KBM-7 (cell line): ENCODE measurements around the gene DNAJC5.
"Not testable (repeated sequence)": the region's sequence is repeated elsewhere in the genome, so short reads cannot be mapped to it uniquely, and the experiment has no call there.

Source experiments
- DNase-seq: peaks from one replicate; pipeline ENCODE4 v3.0.0-alpha.2; 2015
- in situ Hi-C: fragments of 300-500 bp; cut with MboI; formaldehyde crosslinking; loops from 2 replicates; pipeline ENCODE4 v1.14.3; 2020; ENCODE audit warnings: low sequenced_read_pairs, low pct_unique_long_range_greater_than_20kb, mixed read lengths

The DNAJC5 gene, protein sequence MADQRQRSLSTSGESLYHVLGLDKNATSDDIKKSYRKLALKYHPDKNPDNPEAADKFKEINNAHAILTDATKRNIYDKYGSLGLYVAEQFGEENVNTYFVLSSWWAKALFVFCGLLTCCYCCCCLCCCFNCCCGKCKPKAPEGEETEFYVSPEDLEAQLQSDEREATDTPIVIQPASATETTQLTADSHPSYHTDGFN

DNA sequence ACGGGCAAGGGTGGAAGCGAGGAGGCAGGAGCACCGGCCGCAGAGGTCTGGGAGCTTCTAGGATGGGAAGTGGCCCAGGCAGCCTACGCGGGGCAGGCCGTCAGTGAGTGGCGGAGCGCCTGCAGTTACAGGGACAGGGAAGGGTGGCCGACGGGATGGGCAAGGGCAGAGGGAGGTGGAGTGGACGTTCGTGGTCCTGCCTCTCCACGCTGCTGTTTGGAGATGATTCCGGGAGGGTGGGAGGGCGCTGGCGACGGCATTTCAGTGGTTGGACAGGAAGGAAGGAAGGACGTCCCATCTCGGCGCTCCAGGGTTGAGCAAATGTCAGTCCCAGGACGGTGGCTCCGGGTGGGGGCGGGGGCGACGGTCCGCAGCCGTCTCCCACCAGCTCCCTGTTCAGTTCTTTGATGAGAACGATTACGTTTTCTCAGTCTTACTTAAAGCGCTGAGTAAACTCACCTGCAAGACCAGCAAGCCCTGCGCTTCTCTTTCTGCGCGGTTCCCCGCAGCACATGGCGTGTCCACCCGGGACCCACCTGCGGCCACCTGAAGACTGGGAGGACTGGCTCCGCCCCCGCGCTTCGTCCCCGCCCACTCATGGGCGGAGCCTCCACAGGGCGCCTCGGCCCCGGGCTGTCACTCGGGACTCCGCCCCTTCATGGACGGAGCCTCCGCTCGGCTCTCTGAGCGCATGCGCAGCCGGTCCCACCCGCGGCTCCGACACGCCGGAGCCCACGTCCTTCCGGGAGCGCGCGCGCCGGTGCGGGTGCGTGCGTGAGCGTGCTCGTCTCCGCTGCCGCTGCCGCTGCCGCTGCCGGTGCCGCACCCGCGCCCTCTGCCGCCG is at the start of gene DNAJC5:
Gene DNAJC5, plus strand, starts transcription at position 769 of the 844 bp plus-strand sequence. CDS start 33,220 bp downstream, outside the sequence.
- in situ Hi-C loops: no loop called here
- DNase-seq: peak; percentile 93

DNA sequence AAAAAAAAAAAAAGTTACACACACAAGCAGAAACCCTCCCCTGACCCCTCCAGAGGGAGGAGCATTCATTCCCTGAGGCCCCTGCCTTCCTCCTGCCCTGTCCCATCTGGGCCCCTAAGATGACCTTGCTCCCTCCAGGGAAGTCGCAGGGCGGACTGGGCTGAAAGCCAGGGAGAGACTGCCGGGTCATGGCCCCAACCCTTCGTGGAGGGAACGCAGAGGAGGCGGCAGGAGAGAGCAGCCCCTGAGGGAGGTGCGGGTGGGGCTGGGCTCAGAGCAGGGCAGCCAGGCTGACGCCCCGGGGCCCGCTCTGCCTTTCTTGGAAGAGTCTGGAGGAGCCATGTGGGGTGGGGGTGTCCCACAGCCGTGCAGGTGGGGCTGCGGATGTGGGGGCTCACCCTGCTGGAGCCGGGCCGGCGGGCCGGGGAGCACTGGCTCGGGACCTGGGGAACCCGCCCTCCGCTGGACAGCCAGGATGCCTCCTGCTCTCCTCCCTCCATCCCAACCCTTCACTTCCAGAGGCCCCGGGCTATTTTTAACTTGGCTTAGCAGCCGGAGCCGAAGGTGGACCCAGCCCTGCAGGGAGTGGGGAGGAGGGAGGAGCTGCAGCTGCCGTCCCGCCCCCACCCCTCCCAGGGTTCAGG is 48.7 kb upstream of the DNAJC5 start:
- peak; percentile 69 for DNase-seq
- in situ Hi-C loops: no loop called here

DNA sequence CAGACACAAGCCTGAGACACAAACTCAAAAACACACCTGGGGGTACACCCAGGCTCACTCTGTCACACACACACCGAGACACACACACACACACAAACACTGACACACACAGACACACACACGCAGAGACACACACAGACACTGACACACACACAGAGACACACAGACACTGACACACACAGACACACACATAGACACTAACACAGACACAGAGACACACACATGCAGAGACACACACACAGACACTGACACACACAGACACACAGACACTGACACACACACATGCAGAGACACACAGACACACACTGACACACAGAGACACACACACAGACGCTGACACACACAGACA is 48.1 kb upstream of the DNAJC5 start:
- no peak for DNase-seq
- in situ Hi-C loops: no loop called here

DNA sequence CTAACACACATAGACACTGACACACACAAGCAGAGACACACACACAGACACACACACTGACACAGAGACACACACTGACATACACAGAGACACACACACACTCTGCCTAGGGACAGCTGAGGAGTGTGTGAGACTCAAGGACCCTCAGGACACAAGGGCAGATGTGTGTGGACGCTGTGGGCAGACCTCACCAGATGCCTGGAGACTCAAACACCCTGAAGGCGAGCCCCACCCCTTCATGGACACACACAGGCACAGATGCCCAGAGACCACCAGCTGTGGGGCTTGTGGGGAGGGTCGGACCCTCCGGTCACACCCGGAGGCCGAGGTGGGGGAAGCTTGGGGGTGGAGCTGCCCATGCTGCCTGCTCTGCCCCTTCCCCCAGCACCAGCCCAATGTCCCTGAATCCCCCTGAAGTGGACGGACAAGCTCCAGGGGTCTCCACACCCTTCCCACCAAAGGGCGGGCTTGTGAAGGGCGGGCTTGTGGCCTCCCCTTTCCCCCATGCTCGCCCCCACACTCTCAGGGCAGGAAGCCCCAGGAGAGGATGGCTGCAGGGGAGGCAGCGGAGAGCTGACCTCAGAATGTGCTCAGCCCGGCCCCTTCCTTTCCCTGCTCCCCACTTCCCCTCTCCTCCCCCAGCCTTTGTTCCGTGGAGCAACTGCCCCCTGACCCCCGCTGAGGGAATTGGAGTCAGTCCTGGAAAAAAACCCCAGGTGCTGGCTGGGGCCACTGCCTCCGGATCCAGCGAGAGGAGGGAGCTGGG is 47.5 kb upstream of the DNAJC5 start:
- DNase-seq: peak; percentile 78
- in situ Hi-C loops: no loop called here

DNA sequence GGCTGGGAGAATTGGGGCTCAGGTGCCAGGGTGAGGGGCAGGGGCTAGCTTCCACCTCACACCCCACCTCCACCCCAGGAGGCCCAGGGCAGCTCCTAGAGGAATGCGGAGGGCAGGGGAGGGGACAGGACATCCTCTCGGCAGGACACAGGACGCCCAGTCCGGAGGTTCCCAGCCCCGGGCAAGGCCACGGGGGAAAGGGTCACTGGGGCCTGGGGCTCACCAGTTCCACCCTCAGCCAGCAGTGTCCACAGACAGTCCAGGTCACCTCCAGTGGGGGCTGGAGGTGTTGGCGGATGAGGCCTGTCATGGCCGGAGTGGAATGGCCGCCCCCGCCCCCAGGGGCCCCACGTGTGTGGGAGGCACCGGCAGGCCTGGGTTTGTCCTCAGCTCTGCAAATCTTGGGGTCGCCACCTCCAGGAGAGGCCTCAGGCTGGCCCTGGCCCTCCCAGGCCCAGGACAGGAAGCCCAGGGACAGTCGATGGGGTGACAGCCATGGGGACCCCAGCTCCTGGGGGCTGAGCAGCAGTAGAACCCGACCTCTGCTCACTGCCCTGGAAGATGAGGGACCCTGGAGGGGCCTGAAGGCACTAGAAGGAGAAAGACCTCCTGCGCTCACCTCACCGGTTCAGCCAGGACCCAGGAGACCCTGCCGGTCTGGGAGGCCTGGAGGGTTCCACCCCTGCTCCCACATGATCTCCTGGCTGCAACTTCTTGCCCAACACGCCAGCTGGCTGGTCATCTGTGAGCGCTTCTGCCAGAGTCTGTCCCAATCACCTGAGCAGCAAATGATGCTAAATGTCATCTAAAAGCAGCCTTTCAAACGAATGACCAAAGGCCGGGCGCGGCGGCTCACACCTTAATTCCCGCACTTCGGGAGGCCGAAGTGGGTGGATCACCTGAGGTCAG is 46.7 kb upstream of the DNAJC5 start:
- no peak for DNase-seq
- in situ Hi-C loops: no loop called here

DNA sequence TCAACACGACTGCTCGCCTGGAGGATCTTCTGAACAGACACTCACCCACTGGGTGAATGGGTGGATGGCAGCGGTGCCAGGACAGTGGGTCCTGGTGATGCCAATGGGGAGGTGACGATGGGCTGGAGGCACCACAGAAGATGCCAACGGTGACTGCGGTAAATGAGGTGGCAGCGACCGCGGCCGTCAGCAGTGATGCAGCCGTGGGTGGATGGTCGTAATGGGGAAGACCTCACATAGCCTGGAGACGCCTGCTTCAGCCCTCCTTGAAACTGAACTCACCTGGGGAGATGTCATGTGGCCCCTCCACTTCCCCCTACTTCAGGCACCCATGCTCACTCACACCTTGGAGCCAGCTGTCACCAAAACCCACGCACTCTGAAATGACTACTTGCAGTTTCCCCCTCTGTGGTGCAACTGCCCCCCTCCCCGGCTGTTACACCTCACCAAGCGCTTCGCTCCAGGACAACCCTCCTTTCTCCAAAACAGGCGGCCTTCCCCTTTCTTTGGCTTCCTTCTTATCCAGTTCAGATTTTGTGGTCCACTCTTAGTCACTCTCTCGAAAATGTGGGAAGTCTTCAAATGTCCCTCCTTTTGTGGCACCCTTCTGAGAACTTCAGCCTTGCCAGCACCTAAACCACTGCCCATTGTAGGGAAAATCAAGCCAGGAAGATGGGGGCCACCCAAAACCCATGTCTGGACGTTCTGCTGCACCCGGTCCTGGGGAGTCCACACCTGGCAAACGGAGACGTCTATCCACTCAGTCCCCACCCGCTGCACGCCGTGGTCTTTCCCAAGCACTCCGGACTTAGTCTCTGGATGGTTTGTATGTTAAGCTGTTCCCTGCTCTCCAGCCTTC is 44.0 kb upstream of the DNAJC5 start:
- in situ Hi-C loops: no loop called here
- peak; percentile 66 for DNase-seq

DNA sequence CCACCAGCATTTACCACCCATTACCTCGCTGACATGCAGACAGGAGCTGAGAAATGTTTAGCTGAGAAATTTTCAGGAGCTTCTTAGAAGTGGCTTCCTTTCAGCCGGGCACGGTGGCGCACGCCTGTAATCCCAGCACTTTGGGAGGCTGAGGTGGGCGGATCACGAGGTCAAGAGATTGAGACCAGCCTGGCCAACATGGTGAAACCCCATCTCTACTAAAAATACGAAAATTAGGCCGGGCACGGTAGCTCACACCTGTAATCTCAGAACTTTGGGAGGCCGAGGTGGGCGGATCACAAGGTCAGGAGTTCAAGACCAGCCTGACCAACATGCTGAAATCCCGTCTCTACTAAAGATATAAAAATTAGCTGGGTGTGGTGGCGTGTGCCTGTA is 43.4 kb upstream of the DNAJC5 start:
- in situ Hi-C loops, DNase-seq: not testable (repeated sequence)

DNA sequence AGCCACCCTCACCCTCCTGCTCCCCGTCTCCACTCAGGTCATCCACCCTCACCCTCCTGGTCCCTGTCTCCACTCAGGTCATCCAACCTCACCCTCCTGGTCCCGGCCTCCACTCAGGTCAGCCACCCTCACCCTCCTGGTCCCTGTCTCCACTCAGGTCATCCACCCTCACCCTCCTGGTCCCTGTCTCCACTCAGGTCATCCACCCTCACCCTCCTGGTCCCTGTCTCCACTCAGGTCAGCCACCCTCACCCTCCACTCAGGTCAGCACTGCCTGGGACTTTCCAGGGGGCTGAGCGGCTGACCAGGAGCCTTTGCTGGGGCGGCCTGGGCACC is 41.2 kb upstream of the DNAJC5 start:
- in situ Hi-C loops, DNase-seq: not testable (repeated sequence)

DNA sequence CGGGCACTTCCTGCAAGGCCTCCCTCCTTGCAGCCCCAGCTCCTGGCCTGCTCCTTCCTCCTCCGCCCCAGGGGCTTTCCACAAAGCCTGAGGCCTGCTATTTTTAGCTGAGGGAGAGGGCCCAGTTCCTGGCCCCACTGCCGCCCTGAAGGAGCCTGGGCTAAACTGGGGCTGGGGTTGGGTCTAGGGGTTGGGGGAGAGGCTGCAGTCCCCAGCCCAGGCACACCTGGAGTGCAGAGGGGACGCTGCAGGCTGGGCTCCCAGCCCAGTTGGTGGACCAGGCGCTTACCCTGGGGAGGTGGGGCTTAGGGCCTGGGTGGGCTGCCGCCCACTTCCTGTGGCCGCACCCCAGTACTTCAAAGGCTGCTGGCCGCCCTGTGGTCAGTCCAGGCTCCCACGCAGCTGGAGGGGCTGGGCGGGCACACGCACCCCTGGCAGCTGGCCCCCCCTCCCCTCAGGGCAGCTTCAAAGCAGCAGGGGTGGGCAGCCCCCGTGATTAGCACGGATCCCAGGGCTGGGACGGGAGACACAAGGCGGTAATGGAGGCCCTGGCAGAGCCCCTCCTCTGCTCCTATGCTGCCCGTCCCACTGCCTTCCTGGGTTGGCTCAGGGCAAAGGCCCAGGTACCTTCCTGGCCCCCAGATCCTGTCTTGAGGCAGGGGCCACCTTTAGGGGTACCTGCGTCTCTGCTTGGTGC is 40.7 kb upstream of the DNAJC5 start:
- in situ Hi-C loops: no loop called here
- DNase-seq: peak; percentile 50

DNA sequence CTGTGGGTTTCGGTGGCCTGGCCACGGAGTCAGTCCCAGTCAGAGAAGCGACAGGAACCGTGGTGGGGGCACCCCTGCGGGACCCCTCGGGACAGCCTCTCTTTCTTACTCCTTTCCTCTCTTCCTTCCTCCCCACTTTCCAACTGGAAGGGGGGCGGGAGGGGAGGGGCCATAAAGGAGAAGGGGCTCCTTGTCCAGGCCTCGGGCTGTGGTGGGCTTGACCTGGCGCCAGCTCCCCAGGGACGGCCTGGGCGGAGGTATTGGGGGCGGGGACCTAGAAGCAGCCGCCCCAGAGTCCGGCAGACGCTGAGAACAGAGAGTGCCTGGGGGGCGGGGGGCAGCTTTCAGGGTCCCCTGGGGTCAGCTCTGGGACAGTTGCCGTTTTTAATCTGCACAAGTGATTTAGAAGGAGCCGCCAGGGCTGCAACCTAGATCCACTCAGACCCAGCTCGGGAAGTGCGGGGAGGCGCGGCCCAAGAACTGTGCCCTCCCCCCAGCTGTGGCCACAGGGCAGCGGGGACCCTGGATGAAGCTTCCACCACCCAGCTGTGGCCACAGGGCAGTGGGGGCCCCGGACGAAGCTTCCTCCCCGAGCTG is 40.1 kb upstream of the DNAJC5 start:
- in situ Hi-C loops: no loop called here
- no peak for DNase-seq

DNA sequence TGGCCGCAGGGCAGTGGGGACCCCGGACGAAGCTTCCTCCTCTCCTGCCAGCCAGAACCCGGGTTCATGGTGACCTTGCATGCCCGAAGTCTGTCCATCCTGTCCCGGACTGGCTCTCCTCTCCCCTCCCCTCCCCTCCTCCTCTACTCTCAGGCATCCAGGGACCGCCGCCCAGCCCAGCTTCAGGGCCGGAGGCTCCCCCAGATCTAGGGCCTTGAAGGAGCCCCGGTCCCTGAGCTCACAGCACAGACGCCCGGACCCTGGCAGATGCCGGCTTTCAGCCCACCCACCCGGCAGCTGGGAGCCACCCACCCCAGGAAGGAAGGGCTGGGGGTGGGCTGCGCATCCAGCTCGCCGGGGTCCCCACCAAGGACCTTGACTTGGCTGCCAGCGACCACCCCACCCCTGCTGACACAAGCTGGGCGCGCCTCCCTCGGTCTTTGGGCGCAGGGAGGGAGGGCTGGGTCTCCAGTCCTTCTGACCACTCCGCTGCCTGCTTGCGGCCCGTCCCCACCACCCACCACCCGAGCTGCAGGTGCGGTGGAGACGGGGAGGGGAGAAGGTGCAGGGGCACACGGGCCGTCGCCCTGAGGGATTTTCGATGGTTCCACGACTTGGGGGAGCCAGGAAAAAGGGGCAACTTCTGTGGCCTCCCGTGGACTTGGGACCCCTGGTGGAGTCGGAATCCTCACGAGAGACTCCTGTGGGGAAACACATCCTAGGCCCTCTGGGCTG is 39.4 kb upstream of the DNAJC5 start:
- no peak for DNase-seq
- in situ Hi-C loops: no loop called here

DNA sequence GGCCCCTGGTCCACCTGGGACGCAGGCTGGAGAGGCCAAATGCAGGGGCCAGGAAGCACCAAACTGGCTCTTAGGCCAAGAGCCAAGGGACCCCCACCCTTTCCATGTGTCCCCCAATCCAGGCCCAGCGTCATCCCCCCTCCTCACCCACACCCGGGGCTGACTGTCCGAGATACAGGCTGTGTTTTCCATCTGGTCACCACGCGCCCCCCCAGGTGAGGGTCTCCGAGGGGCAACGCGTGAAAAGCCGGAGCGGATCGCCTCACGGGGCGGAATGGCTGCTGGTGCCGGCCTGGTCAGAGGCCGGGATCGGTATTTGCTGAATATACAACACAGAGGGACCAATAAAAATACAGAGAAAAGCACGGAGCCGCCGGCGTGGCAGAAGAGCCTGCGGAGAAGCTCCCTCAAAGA is 38.8 kb upstream of the DNAJC5 start:
- in situ Hi-C loops: no loop called here
- DNase-seq: no peak

DNA sequence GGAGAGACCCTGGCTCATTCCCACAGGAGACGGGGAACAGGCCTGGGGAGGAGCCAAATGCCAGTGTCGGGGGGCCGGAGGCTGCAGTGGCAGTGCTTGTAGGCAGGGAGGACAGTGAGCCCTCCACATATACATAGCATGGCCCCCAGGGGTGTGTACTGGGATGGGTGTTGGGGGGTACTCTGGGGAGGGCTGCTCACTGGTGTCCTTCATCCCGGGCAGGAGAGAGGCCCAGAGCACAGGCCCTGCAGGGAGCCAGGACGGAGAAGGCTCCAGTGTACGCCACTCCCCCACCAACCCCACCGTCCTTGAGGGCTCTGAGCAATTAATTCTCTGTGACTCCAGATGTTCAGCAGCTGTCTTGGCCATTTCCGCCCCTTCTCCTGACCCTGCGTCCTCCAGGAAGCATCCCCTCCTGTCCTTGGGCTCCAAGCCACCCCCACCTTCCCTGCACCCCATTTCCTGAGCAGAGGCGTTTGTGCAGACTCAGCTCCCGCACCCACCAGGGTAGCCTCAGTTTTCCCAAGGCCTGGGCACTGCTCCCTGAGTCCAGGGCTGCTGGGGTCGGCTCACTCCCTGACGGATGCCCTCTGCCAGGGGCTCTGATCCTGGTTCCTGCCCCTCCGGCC is 37.0 kb upstream of the DNAJC5 start:
- DNase-seq: no peak
- in situ Hi-C loops: no loop called here

DNA sequence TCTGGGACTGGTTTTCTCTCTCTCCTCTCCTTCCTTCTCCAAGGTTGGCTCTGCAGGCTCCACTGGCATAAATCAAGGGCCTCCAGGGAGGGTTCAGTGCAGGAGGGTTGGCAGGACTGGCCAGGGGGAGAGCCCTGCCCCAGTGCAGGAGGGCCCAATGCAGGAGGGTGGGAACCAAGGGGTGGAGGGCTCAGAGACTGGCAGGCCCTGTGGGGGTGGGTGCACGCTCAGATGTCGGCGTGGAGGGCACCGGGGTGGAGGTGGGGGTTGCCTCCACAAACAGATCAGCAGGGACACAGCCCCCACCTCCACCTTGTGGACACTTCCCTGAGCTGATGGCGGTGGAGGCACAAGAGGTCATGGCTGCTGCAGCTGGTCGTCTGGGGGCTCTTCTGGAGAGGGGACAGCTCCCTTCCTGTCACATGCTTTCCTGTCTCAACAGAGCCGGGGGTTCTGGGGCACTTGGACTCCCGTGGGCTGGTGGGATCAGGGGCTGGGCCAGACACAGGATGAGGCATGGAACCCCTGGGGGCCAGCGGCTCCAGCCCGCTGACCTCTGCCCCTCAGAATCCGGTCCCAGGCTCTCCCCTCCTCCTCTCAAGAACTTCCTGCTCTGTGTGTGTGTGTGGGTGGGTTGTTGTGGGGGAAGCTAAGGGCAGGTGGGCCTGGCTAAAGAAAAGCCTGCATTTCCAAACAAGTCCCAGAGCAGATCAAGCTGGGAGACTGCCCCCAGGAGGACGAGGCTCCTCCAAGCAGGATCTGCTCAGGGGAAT is 36.3 kb upstream of the DNAJC5 start:
- in situ Hi-C loops: no loop called here
- peak; percentile 82 for DNase-seq

DNA sequence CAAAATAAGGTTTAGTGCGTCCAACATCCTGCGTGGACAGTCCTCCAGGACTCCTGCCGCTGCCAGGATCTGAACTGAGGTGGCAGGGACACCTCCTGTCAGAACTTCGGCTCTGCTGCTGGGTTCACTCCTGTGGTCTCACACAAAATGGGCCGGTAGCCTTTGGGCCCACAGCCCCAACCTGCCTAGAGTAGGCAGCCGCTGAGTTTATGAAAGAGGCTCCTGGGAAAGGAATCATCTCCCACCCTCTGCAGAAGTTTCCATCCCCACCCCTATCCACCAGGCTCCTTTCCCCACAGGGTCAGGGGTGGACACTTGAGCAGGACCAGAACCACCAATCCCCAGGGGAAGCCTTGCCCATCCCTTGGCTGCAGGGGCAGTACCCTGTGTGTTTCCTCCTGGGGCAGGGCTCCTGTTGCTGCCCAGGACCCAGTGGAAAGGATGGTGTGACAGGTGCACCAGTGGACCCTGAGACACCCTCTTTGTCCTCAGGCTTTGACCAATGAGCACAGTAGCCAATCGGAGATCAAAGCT is 35.7 kb upstream of the DNAJC5 start:
- DNase-seq: no peak
- in situ Hi-C loops: no loop called here
